Esophagus squamous epithelium (tissue), 5 donors: ENCODE measurements around the gene PHACTR1. TPM values are rescaled to one million over a fixed set of nuclear protein-coding genes. Genes with fewer than 3 reads are reported as not detected.

ENCODE experiments used
- DNase-seq: peaks from one replicate; lab custom pipeline; 2025; lab: John Stamatoyannopoulos, UW
- H3K27ac ChIP-seq, 4 donors: fragments of 200-600 bp; sonication (generic); one replicate each; pipeline ENCODE4 v1.5.1; 2016 to 2019; ENCODE audit warnings: mild to moderate bottlenecking in 1 of 4
- H3K27me3 ChIP-seq, 4 donors: fragments of 200-600 bp; sonication (generic); 1 replicate in 3 of 4; 2 replicates in 1 of 4; pipeline versions ENCODE4 v1.5.1 to v1.6.0; 2017 to 2021; ENCODE audit warnings: antibody characterized with exemption in 1 of 4
- H3K36me3 ChIP-seq, 3 donors: fragments of 200-600 bp; sonication (generic); one replicate each; pipeline ENCODE4 v1.5.1; 2016 to 2019
- H3K4me1 ChIP-seq, 3 donors: fragments of 200-600 bp; sonication (generic); one replicate each; pipeline ENCODE4 v1.5.1; 2017 to 2019
- H3K4me3 ChIP-seq, 4 donors: fragments of 200-600 bp; sonication (generic); 1 replicate in 3 of 4; 2 replicates in 1 of 4; pipeline ENCODE4 v1.5.1; 2016 to 2019; ENCODE audit warnings: mild to moderate bottlenecking in 2 of 4, moderate library complexity in 1 of 4
- H3K9me3 ChIP-seq, 3 donors: fragments of 200-600 bp; sonication (generic); one replicate each; pipeline ENCODE4 v1.5.1; 2016 to 2019
- POLR2A ChIP-seq, 4 donors: fragments of 450-650 bp; IDR thresholded peaks; one replicate each; pipeline ENCODE4 v1.6.1; 2017; ENCODE audit warnings: antibody characterized with exemption in 4 of 4, mild to moderate bottlenecking in 4 of 4, moderate library complexity in 3 of 4
- WGBS, 2 donors: methylation state at CpG; one replicate each; pipeline ENCODE4 v1.1.5; 2018; 5-methylcytosine and 5-hydroxymethylcytosine counted together
- intact Hi-C: fragments of 100-400 bp; cut with DNase I; formaldehyde crosslinking; loops from one replicate; pipeline ENCODE4 v1.15.0; 2022
- total RNA-seq, 4 donors: library from RNA; depleted of rRNA; stranded (reverse); fragments of >200 nt; gene quantifications; one replicate each; pipeline ENCODE4 v1.1.0, GENCODE V29; 2016
- TF ChIP-seq, protein P1 (sequence below), 6 experiments: fragments of 450-650 bp in 4 of 6; fragments of 200-600 bp in 2 of 6; sonication (generic) in 2 of 6; IDR thresholded peaks; one replicate each; pipeline ENCODE4 v1.5.1; 2016 to 2019; ENCODE audit warnings: antibody characterized with exemption in 6 of 6, mild to moderate bottlenecking in 4 of 6, moderate library complexity in 4 of 6
- donor health status: DM: yes; HTN: yes; CAD: no.

The PHACTR1 gene
- total RNA-seq, 4 donors from 2014 or later = 1.5 to 7.2 (median 4.5) TPM

DNA sequence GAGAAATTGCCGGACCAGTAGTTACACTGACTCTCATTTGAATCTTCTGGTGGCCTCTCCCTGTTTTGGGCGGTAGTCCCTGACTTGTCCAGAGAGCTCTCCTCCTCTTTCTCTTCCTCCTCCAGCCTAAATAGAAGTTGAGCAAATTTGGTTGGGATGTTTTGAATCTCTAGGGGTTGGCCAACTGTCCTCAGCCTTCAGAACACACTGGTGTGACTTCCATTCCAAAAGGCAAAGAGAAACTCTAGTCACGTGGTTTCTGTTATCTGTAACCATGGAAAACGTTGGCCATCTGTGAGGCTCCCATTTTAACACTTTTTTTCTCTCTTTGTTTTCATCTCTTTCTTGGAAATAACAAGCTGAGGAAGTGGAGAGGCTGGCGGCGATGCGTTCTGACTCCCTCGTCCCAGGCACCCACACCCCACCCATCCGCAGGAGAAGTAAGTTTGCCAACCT is 336.5 kb downstream of the PHACTR1 start:
- H3K27ac ChIP-seq = no peak overlapping the region
- intact Hi-C loops = no loop called here
- H3K4me1 ChIP-seq = peaks cover 0 to 5% (median under 1%) of the 10 kb centered on the region in 3 donors

DNA sequence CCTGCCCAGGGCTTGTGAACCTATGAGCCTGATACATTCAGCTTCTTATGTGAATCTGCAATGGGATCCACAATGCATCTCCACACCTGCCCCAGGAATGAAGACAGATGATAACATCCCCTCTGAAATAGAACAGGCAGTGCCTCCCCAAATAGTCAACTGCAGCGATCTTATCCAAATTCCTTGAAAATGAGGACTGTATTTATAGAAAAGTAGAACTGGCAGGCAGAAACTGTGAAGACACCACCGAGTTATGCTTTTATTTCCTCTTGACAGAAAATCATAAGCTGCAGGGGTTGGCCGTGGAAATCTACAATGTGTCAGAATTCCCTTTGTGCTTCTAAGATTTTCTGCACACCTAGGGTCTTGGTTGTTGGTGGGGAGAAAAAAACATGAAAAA is 341.5 kb downstream of the PHACTR1 start:
- no peaks in the 10 kb centered on the region for H3K9me3 ChIP-seq
- H3K4me1 ChIP-seq = no peaks in the 10 kb centered on the region
- no peaks in the 10 kb centered on the region for H3K36me3 ChIP-seq
- H3K27me3 ChIP-seq = no peaks in the 10 kb centered on the region
- WGBS, 2 donors = 89% methylated on average over 3 of the region's 3 CpGs
- no peak for DNase-seq
- no peak for TF ChIP-seq POLR2A (IDR thresholded peaks at IDR 0.05)
- TF ChIP-seq, protein P1, sequence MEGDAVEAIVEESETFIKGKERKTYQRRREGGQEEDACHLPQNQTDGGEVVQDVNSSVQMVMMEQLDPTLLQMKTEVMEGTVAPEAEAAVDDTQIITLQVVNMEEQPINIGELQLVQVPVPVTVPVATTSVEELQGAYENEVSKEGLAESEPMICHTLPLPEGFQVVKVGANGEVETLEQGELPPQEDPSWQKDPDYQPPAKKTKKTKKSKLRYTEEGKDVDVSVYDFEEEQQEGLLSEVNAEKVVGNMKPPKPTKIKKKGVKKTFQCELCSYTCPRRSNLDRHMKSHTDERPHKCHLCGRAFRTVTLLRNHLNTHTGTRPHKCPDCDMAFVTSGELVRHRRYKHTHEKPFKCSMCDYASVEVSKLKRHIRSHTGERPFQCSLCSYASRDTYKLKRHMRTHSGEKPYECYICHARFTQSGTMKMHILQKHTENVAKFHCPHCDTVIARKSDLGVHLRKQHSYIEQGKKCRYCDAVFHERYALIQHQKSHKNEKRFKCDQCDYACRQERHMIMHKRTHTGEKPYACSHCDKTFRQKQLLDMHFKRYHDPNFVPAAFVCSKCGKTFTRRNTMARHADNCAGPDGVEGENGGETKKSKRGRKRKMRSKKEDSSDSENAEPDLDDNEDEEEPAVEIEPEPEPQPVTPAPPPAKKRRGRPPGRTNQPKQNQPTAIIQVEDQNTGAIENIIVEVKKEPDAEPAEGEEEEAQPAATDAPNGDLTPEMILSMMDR (IDR thresholded peaks at IDR 0.05) = no peak
- H3K27ac ChIP-seq = no peak overlapping the region
- intact Hi-C loops = no loop called here
- no peak overlapping the region for H3K4me3 ChIP-seq

More for the DNA sequence above, 336.5 kb downstream of the PHACTR1 start:
- Histone ChIP-seq H3K36me3 (no peaks in the 10 kb centered on the region), H3K9me3 (no peaks in the 10 kb centered on the region), H3K4me3 (no peak overlapping the region), H3K27me3 (no peaks in the 10 kb centered on the region)
- TF ChIP-seq POLR2A (IDR thresholded peaks at IDR 0.05) = no peak
- TF ChIP-seq, protein P1 (IDR thresholded peaks at IDR 0.05) = no peak
- WGBS, 2 donors = 84 to 85% methylated on average over 9 of the region's 9 CpGs
- no peak for DNase-seq

DNA sequence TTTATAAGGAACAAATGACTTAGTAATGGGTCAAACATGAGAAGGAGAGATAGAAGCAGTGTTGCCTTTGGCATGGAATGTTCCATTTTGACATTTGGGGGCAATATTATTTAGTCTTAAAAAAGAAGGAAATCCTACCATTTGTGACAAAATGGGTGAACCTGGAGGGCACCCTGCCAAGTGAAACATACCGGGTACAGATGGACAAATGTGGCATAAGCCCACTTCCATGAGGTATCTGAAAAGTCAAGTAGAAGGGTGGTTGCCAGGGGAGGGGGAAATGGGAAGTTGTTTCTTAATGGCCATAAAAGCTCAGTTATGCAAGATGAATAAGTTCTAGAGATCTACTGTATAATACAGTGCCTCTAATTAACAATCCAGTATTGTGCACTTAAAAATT is 342.5 kb downstream of the PHACTR1 start:
- no peaks in the 10 kb centered on the region for H3K36me3 ChIP-seq
- H3K27me3 ChIP-seq = no peaks in the 10 kb centered on the region
- intact Hi-C loops = no loop called here
- 52 to 63% methylated on average over 1 of the region's 1 CpG for WGBS, 2 donors
- no peak overlapping the region for H3K4me3 ChIP-seq
- TF ChIP-seq, protein P1 (IDR thresholded peaks at IDR 0.05) = no peak
- no peak for TF ChIP-seq POLR2A (IDR thresholded peaks at IDR 0.05)
- no peak for DNase-seq
- no peaks in the 10 kb centered on the region for H3K9me3 ChIP-seq
- no peak overlapping the region for H3K27ac ChIP-seq
- no peaks in the 10 kb centered on the region for H3K4me1 ChIP-seq

DNA sequence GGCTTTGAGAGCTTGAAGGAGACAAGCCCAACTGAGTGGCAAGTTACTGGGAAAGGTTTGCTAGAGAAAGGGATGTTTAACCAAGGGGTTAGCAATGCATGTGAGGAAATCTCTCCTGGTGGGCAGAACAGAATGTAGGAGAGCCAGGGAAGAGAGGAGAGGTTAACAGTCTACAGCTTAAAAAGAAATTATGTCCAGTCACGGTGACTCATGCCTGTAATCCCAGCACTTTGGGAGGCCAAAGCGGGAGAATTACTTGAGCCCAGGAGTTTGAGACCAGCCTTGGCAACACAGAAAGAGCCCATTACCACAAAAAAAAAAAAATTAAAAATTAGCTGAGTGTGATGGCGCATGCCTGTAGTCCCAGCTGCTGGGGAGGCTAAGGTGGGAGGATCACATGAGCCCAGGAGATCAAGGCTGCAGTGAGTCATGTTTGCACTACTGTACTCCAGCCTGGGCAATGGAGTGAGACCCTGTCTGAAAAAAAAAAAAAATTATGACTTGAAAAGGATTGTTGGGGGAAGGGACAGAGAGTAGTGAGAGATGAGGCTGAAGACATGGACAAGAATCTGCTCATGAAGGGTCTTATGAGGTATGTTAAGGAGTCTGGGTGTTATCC is 346.8 kb downstream of the PHACTR1 start:
- Histone ChIP-seq H3K9me3 (no peaks in the 10 kb centered on the region), H3K27ac (no peak overlapping the region), H3K36me3 (no peaks in the 10 kb centered on the region), H3K27me3 (no peaks in the 10 kb centered on the region), H3K4me1 (peaks cover 0 to 4% (median 0%) of the 10 kb centered on the region in 3 donors), H3K4me3 (no peak overlapping the region)
- intact Hi-C loops = no loop called here
- no peak for DNase-seq
- TF ChIP-seq, protein P1 (IDR thresholded peaks at IDR 0.05) = no peak
- no peak for TF ChIP-seq POLR2A (IDR thresholded peaks at IDR 0.05)
- 85 to 87% methylated on average over 3 of the region's 3 CpGs for WGBS, 2 donors

DNA sequence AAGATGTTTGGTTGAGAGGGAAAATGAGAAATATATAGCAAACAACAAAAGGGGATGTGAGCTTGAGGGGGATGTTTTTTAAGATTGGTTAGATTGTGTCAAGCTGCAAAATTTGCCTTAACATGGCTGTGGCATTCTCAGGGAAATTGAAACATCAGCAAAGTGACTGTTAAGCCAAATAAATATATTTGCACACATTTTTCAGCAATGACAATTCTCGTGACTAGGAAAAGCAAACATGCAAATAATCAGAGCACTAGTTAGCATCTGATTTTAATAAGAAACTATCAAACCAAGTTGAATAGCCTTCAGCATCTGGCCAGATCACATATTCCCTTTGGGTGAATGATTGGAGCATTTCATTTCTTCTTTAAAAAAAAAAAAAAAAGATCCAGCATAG is 349.0 kb downstream of the PHACTR1 start:
- no peak for TF ChIP-seq POLR2A (IDR thresholded peaks at IDR 0.05)
- TF ChIP-seq, protein P1 (IDR thresholded peaks at IDR 0.05) = no peak
- H3K4me1 ChIP-seq = peaks cover 0 to 4% (median 0%) of the 10 kb centered on the region in 3 donors
- intact Hi-C loops = no loop called here
- no peak overlapping the region for H3K27ac ChIP-seq
- no peak for DNase-seq
- H3K4me3 ChIP-seq = no peak overlapping the region
- H3K9me3 ChIP-seq = no peaks in the 10 kb centered on the region
- no peaks in the 10 kb centered on the region for H3K36me3 ChIP-seq
- no peaks in the 10 kb centered on the region for H3K27me3 ChIP-seq
- WGBS, 2 donors = 73 to 80% methylated on average over 1 of the region's 1 CpG
